22Rv1 (cell line): ENCODE results near the gene CSTB.

Source experiments
- H3K27ac ChIP-seq: fragments of 450-650 bp; 2 replicates; pipeline ENCODE4 v1.5.1; 2017
- CTCF ChIP-seq: fragments of 450-650 bp; IDR thresholded peaks from 2 replicates; pipeline ENCODE4 v1.5.1; 2017; ENCODE audit warnings: mild to moderate bottlenecking
- ZFX ChIP-seq: fragments of 450-650 bp; IDR thresholded peaks from 2 replicates; pipeline ENCODE4 v1.6.1; 2017; ENCODE audit warnings: antibody characterized with exemption, borderline replicate concordance

Gene CSTB

GRCh38 chr21:43758811-43759210 lies 17.3 kb downstream of the CSTB start:
- no peak overlapping the region for H3K27ac ChIP-seq
- no peak for TF ChIP-seq CTCF
- TF ChIP-seq ZFX: no peak

DNA sequence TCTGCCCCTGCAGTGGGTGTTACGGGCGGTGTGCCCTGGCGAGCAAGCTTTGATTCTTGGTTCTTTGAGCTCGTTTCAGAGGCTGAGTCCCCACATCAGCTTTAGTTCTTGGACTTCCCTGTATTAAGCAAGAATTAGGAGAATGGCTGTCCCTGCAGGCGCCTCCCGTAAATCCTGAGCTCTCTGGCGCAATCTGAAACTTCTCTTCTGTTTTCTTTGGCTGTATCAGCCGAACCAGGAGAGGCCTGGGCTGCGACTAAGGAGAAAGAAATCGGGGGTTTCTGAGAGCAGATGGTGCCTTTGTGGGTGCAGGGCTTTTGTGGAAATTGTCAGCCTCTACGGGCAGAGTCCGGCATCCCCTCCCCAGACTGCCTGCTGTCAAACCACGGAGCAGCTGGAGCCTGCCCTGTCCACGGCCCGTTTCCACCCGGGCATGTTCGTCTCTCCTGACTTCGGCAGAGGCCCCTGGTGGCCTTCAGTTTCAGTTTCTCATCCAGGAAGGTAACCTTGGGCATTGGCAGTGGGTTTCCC lies 17.9 kb downstream of the CSTB start:
- H3K27ac ChIP-seq: no peak overlapping the region
- TF ChIP-seq ZFX (no peak), CTCF (no peak)

DNA sequence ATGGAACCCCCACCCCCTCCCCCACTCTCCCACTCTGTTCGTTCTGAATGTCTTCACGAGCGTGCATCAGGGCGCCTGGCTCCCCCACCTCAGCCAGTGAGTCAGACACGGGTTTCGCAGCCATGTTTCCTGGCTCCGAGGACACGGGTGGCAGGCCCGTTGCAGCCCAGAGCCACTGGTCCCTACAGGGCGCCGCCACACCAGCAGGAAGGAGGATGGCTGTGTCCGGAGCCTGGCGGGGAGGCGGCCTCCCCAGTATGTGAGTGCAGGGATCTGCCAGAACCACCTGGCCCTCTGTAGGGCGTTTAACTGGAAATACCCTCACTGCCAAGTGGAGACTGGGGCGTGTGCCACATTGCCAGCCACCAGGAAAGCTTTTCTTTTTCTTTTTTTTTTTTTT lies 18.5 kb downstream of the CSTB start:
- no peak overlapping the region for H3K27ac ChIP-seq
- no peak for TF ChIP-seq ZFX

DNA sequence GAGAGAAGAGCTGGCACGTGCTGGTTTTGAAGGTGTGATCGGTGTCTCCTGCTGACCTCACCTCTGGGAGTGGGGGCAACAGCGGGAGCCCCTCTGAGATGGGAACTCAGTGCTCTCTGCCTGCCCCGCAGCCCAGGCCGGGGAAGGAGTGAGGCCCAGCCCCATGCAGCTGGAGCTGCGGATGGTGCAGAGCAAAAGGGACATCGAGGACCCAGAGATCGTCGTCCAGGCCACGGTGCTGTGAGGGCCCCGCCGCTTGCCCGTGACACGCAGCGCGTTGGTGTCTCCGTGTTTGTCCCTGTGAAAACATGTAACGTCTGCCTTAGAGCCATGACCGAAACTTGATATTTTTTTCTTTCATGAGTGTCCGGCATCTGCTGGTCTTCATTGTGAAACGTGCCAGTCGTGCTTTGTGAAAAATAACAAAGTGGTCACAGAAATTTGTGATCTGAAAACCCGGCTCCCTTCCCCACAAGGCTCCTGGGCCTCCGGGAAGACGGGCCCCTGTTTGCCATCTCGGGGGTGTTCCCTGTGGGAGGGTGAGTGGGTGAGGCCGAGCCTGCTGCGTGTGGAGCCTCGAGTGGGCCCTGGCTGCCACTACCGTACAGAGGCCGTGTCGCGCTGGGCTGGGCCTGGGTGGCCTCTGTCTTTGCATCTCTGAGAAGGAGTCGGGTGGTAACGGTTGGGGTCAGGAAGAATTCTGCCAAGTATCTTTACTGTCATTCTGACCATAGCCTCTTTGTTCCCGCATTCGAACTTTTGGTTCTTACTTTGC lies 20.1 kb downstream of the CSTB start:
- no peak overlapping the region for H3K27ac ChIP-seq
- no peak for TF ChIP-seq ZFX
- no peak for TF ChIP-seq CTCF

DNA sequence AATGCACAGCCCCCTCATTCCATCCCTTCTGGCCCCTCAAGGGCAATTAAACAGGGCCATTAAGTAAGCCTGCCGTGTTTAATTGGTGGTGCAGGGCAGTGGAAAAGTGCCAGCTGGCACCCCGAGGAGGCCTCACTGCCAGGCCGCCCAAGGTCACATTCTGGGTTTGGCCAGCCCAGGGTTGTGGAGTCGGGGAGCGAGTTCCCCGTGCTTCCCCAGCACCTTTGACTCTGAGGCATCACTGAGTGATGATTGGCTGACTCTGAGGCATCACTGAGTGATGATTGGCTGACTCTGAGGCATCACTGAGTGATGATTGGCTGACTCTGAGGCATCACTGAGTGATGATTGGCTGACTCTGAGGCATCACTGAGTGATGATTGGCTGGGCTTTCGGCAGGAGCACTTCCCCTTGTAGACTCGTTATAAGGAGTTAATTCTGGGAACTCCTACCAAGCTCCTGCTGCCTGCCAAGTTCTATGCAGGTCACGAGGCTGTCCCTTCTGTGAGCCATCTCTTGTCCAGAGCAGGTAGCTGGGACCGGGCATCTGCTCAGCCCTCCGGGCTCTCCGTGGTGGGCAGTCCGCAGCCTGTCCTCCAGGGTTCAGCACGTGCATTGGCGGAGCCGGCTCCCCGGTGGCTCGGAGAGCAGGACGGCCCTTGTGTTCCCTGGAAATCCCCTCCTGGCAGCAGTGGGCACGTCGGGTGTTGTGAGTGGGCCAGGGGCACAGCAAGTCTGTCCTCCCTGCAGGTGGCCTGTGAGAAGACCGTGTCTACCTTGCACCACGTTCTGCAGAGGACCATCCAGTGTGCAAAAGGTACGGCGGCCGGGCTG lies 20.9 kb downstream of the CSTB start:
- no peak overlapping the region for H3K27ac ChIP-seq
- TF ChIP-seq CTCF (no peak), ZFX (no peak)

DNA sequence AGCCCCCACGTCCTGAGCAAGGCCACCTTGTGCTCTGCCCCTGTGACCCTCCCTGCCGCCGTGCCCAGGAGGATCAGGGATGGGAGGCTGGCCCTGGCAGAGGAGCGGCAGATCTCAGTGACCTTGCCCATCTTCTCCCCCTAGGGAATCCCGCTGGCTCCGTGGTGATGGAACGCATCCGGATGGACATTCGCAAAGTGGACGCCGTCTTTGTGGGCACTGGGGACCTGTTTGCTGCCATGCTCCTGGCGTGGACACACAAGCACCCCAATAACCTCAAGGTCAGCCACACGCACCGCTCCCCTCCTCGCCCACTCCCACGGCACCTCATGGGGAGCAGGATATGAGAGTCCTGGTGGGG lies 22.7 kb downstream of the CSTB start:
- TF ChIP-seq CTCF (no peak), ZFX (no peak)
- no peak overlapping the region for H3K27ac ChIP-seq

DNA sequence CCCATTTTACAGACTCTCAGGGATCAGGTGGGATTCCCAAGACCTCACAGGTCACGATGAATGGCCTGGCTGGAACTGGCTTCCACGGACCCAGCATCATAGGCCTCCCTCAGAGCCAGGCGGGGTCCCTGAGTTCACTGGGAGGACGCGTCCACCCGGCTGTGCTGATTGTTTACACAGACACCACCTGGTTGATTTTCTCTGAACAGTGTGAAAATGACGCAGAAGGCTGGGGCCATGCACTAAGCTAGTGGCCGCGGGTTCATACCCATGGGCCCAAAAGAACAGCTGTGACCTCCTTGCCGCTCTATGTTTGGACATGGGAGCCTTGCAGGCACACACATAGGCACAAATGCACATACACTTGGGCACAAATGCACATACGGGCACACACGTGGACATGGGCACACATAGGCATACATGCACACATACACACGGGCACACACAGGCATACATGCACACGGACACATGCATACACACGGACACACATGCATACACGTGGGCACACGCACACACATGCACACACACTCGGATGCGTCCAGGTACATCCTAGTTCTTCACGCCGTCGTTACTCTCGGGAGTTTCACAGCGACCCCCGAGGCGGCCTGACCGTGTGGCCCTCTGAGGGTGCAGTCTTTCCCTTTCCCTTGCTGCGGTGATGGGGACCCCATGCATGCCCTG lies 23.2 kb downstream of the CSTB start:
- H3K27ac ChIP-seq: no peak overlapping the region
- TF ChIP-seq CTCF (no peak), ZFX (no peak)
